ENCODE measurements around the gene CCND2. TPM values are rescaled to one million over a fixed set of nuclear protein-coding genes. Genes with fewer than 3 reads are reported as not detected.

CCND2 gene
- total RNA-seq, 4 donors from 2014 or later, result 46.4 to 88.8 (median 55.5) TPM

- Histone ChIP-seq H3K36me3 (peaks cover 42% of the 10 kb centered on the region), H3K4me3 (no peak overlapping the region), H3K9me3 (no peaks in the 10 kb centered on the region), H3K27me3 (no peaks in the 10 kb centered on the region), H3K4me1 (peaks cover 38% of the 10 kb centered on the region), H3K27ac (no peak overlapping the region)
- TF ChIP-seq EP300 (IDR thresholded peaks at IDR 0.05) (no peak), CTCF (IDR thresholded peaks at IDR 0.05) (no peak), POLR2A (IDR thresholded peaks at IDR 0.05) (no peak), POLR2AphosphoS5 (IDR thresholded peaks at IDR 0.05) (no peak)
- DNase-seq (ENCODE audit: low spot score in 2 of 2), result no peak
- WGBS, result 65% methylated on average over 14 of the region's 15 CpGs
Measured at GRCh38 chr12:4280351-4281163, 7.0 kb downstream of the CCND2 start.

- no peaks in the 10 kb centered on the region for H3K9me3 ChIP-seq
- no peaks in the 10 kb centered on the region for H3K27me3 ChIP-seq
- H3K4me3 ChIP-seq, result no peak overlapping the region
- H3K36me3 ChIP-seq, result peaks cover 46% of the 10 kb centered on the region
- 79% methylated on average over 16 of the region's 16 CpGs for WGBS
- TF ChIP-seq EP300 (IDR thresholded peaks at IDR 0.05) (no peak), CTCF (IDR thresholded peaks at IDR 0.05) (no peak), POLR2A (IDR thresholded peaks at IDR 0.05) (no peak), POLR2AphosphoS5 (IDR thresholded peaks at IDR 0.05) (no peak)
- peak in 1 of 2 donors; percentile 65 for DNase-seq (ENCODE audit: low spot score in 2 of 2)
- H3K4me1 ChIP-seq, result peaks cover 32% of the 10 kb centered on the region
- no peak overlapping the region for H3K27ac ChIP-seq
Measured at GRCh38 chr12:4281173-4281654, 7.7 kb downstream of the CCND2 start.

GRCh38 chr12:4282103-4282891 is 8.7 kb downstream of the CCND2 start:
- Histone ChIP-seq H3K4me3 (no peak overlapping the region), H3K4me1 (peaks cover 29% of the 10 kb centered on the region), H3K27me3 (no peaks in the 10 kb centered on the region), H3K9me3 (no peaks in the 10 kb centered on the region), H3K36me3 (peaks cover 53% of the 10 kb centered on the region), H3K27ac (no peak overlapping the region)
- no peak for DNase-seq (ENCODE audit: low spot score in 2 of 2)
- TF ChIP-seq POLR2A (IDR thresholded peaks at IDR 0.05) (no peak), CTCF (IDR thresholded peaks at IDR 0.05) (no peak), POLR2AphosphoS5 (IDR thresholded peaks at IDR 0.05) (no peak), EP300 (IDR thresholded peaks at IDR 0.05) (no peak)
- 74% methylated on average over 13 of the region's 16 CpGs for WGBS

- 77% methylated on average over 12 of the region's 12 CpGs for WGBS
- TF ChIP-seq POLR2A (IDR thresholded peaks at IDR 0.05), result no peak
- TF ChIP-seq EP300 (IDR thresholded peaks at IDR 0.05), result no peak
- TF ChIP-seq POLR2AphosphoS5 (IDR thresholded peaks at IDR 0.05), result no peak
- TF ChIP-seq CTCF (IDR thresholded peaks at IDR 0.05), result no peak
- peaks cover 28% of the 10 kb centered on the region for H3K4me1 ChIP-seq
- H3K27me3 ChIP-seq, result no peaks in the 10 kb centered on the region
- peaks cover 53% of the 10 kb centered on the region for H3K36me3 ChIP-seq
- no peak overlapping the region for H3K4me3 ChIP-seq
- no peak for DNase-seq (ENCODE audit: low spot score in 2 of 2)
- no peak overlapping the region for H3K27ac ChIP-seq
- no peaks in the 10 kb centered on the region for H3K9me3 ChIP-seq
Measured at GRCh38 chr12:4282892-4283511, 9.4 kb downstream of the CCND2 start.
